Pancreas (tissue), 10 donors: ENCODE measurements around the gene PIAS4. TPM values are rescaled to one million over a fixed set of nuclear protein-coding genes. Genes with fewer than 3 reads are reported as not detected.

Source experiments
- ATAC-seq, 4 donors: fragments of 200-7000 bp; cut with Tn5 transposase; one replicate each; pipeline versions ENCODE4 v1.8.0 to v1.9.1; 2020; ENCODE audit warnings: mild to moderate bottlenecking in 4 of 4, moderate library complexity in 4 of 4
- DNase-seq, 6 donors: peaks; one replicate each; pipeline ENCODE4 v3.0.0-alpha.2; 2020
- FAIRE-seq: peaks from 2 replicates; lab custom pipeline; 2012; peaks lifted over from hg19 to GRCh38; lab: Jason Lieb, UNC
- H3K27ac ChIP-seq, 4 donors: fragments of 200-600 bp; sonication (generic); 1 replicate in 3 of 4; 2 replicates in 1 of 4; pipeline versions ENCODE4 v1.5.0 to v1.8.0; 2020
- H3K27me3 ChIP-seq, 4 donors: fragments of 200-600 bp; one replicate each; pipeline ENCODE4 v1.8.0; 2021
- H3K36me3 ChIP-seq, 3 donors: fragments of 200-600 bp; sonication (generic) in 1 of 3; one replicate each; pipeline versions ENCODE4 v1.5.0 to v1.8.0; 2020 to 2021
- H3K4me1 ChIP-seq, 3 donors: fragments of 200-600 bp; one replicate each; pipeline ENCODE4 v1.8.0; 2021
- H3K4me3 ChIP-seq, 4 donors: fragments of 200-600 bp; sonication (generic) in 2 of 4; one replicate each; pipeline versions ENCODE4 v1.5.0 to v1.8.0; 2020 to 2021
- H3K9me3 ChIP-seq, 4 donors: fragments of 200-600 bp; one replicate each; pipeline ENCODE4 v1.8.0; 2021
- CTCF ChIP-seq, 4 donors: fragments of 200-600 bp; sonication (generic) in 3 of 4; IDR thresholded peaks; one replicate each; pipeline versions ENCODE4 v1.5.0 to v1.8.0; 2021; ENCODE audit warnings: antibody characterized with exemption in 4 of 4
- WGBS, 2 donors: extraction: QIAGEN DNeasy Blood & Tissue Kit; methylation state at CpG; one replicate each; pipeline ENCODE4 v1.1.7; 2013; 5-methylcytosine and 5-hydroxymethylcytosine counted together
- intact Hi-C, 3 donors: fragments of 100-400 bp; cut with DNase I; formaldehyde crosslinking; loops; one replicate each; pipeline versions ENCODE4 v1.11.1 to v1.14.2; 2022
- polyA plus RNA-seq, 2 donors: library from polyadenylated mRNA; stranded (reverse); fragments of 200-250 nt; gene quantifications; one replicate each; pipeline ENCODE4 v1.2.3, GENCODE V29; 2013
- total RNA-seq, 6 donors: library from RNA; stranded (reverse); fragmentation: NEBNext Ultra II Directional in 4 of 6; extraction: Animal tissue kit (Norgen Biotek cat#: 25700) in 4 of 6; gene quantifications; one replicate each; pipeline versions ENCODE4 v1.2.1 to v1.2.4, GENCODE V29; 2021 to 2023
- donor health status: healthy with polysubstance abuse.
- donor health status: DM: no; HTN: no; CAD: no; lungs with moderate emphysema.
- donor health status: DM: no; HTN: no; CAD: no.
- donor health status: control.
- donor health status: control.
- donor health status: Bipolar disorder and iron deficiency.
- donor health status: DM: yes; HTN: yes; CAD: no.
- donor health status: DM: no; HTN: no; CAD: no.
- donor health status: DM: no; HTN: no; CAD: no.
- donor health status: DM: yes; HTN: yes; CAD: no.

Gene PIAS4
- total and polyA plus RNA-seq, 8 donors: 12.8 to 25.3 (median 15.4) TPM

GRCh38 chr19:4064496-4065260 is 57.1 kb downstream of the PIAS4 start:
- no peaks in the 10 kb centered on the region for H3K9me3 ChIP-seq
- H3K4me1 ChIP-seq: peaks cover 33 to 46% (median 36%) of the 10 kb centered on the region in 3 donors
- intact Hi-C loops: no loop called here
- ATAC-seq (no peak), DNase-seq (peak; percentile 61 to 89 (median 72)), FAIRE-seq (no peak)
- no peaks in the 10 kb centered on the region for H3K36me3 ChIP-seq
- 0 to 1% methylated on average over 40 to 57 of the region's 57 CpGs for WGBS, 2 donors
- H3K4me3 ChIP-seq: peak overlapping the region; percentile 61 to 93 (median 75)
- TF ChIP-seq CTCF (IDR thresholded peaks at IDR 0.05): no peak
- H3K27me3 ChIP-seq: no peaks in the 10 kb centered on the region
- peak overlapping the region; percentile 68 to 93 (median 88) for H3K27ac ChIP-seq

DNA sequence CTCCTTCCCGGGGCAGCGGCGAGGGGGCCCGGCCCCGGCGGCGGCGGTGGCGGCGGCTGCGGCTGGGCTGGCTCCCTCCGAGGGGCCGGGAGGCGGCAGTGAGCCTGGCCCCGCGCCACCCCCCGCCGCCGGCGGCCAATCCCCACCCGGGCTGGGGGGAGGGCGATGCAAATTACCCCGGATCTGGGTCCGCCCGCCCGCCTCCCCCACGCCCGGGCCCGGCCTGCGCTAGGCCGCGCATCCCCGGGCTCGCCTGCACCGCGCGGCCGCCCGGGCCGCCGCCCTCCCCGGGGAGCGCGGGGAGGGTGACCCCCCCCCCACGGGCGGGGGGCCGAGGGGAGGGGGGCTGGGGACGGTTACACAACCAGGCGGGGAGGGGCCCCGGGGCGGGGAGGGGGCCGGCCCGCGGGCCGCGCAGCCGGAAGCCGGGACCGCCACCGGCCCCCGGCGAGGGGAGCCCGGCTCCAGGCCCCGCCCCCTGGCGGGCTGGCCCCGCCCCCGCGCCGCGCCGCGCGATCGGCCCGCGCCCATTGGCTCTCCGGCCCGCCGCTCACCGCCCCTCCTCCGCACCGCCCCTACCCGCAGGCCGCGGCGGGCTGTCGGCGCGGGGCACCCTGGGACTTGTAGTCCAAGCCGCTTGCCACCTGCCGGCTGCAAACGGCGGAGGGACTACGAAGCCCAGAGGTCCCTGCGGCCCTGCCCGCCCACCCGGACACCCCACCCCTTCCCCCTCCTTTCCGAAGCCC is 58.1 kb downstream of the PIAS4 start:
- peaks cover 24 to 37% (median 27%) of the 10 kb centered on the region in 3 donors for H3K4me1 ChIP-seq
- no peak for TF ChIP-seq CTCF (IDR thresholded peaks at IDR 0.05)
- ATAC-seq (peak; percentile 70 to 79 (median 76)), FAIRE-seq (no peak), DNase-seq (peak; percentile 96 to 99 (median 98))
- WGBS, 2 donors: 1 to 3% methylated on average over 25 to 86 of the region's 98 CpGs
- H3K4me3 ChIP-seq: peak overlapping the region in 3 of 4 donors; percentile 72 to 95 (median 88)
- H3K27me3 ChIP-seq: no peaks in the 10 kb centered on the region
- H3K27ac ChIP-seq: peak overlapping the region in 1 of 4 donors; percentile 95
- H3K36me3 ChIP-seq: no peaks in the 10 kb centered on the region
- H3K9me3 ChIP-seq: no peaks in the 10 kb centered on the region
- intact Hi-C loops: no loop called here

DNA sequence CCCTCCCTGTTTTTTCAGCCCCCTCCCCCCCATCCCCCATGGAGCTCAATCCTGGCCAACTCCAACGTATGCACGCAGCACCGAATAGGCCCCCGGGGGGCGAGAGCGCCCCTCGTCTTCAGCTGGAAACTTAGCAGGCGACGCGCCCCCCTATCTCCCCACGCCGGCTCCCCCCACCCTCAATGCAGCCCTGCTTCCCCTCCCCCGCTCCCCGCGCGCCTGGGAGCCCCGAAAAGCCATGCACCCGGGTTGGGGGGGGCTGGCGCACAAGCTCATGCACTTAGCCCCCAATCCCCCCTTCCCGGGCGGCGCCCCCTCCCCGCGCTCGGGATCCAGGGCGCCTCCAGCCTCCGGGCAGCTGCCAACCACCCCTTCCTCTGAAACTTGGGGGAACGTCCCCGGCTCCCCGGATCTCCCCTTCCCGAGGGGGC is 58.7 kb downstream of the PIAS4 start:
- WGBS, 2 donors: 0 to 2% methylated on average over 12 to 31 of the region's 31 CpGs
- intact Hi-C loops: no loop called here

GRCh38 chr19:4066682-4067395 is 59.3 kb downstream of the PIAS4 start, which contains the start of gene ZBTB7A:
ZBTB7A (minus strand) TSS chr19:4066899; CDS start chr19:4055232, 11,667 bp downstream.
- peak; percentile 79 to 91 (median 87) for DNase-seq
- H3K4me3 ChIP-seq: peak within 1 kb of the TSS; percentile 67 to 95 (median 80)
- WGBS, 2 donors: 0 to 1% methylated on average over 48 to 85 of the region's 85 CpGs
- TF ChIP-seq CTCF (IDR thresholded peaks at IDR 0.05): no peak
- no peak for FAIRE-seq
- peak within 1 kb of the TSS; percentile 76 to 95 (median 86) for H3K27ac ChIP-seq
- no peaks in the 10 kb centered on the region for H3K27me3 ChIP-seq
- ATAC-seq: peak; percentile 33 to 52 (median 40)
- H3K36me3 ChIP-seq: no peaks in the 10 kb centered on the region
- no peaks in the 10 kb centered on the region for H3K9me3 ChIP-seq
- peaks cover 15 to 25% (median 18%) of the 10 kb centered on the region in 3 donors for H3K4me1 ChIP-seq
- intact Hi-C loops: no loop called here

More for the DNA sequence above, 58.7 kb downstream of the PIAS4 start:
- Histone ChIP-seq H3K9me3 (no peaks in the 10 kb centered on the region), H3K27ac (peak overlapping the region; percentile 76 to 95 (median 86)), H3K27me3 (no peaks in the 10 kb centered on the region), H3K4me3 (peak overlapping the region; percentile 67 to 95 (median 80)), H3K36me3 (no peaks in the 10 kb centered on the region), H3K4me1 (peaks cover 19 to 32% (median 23%) of the 10 kb centered on the region in 3 donors)
- ATAC-seq (no peak), DNase-seq (peak in 5 of 6 donors; percentile 66 to 84 (median 74)), FAIRE-seq (no peak)
- TF ChIP-seq CTCF (IDR thresholded peaks at IDR 0.05): no peak
